Endothelial cell of hepatic sinusoid (primary cell): ENCODE results near the gene NEURL1B.
"Not testable (repeated sequence)": the region's sequence is repeated elsewhere in the genome, so short reads cannot be mapped to it uniquely, and the experiment has no call there.

Experiments used
- in situ Hi-C: cut with HindIII; loops from 2 replicates; pipeline ENCODE4 v1.10.0; 2017; ENCODE audit warnings: low sequenced_read_pairs

NEURL1B gene, protein sequence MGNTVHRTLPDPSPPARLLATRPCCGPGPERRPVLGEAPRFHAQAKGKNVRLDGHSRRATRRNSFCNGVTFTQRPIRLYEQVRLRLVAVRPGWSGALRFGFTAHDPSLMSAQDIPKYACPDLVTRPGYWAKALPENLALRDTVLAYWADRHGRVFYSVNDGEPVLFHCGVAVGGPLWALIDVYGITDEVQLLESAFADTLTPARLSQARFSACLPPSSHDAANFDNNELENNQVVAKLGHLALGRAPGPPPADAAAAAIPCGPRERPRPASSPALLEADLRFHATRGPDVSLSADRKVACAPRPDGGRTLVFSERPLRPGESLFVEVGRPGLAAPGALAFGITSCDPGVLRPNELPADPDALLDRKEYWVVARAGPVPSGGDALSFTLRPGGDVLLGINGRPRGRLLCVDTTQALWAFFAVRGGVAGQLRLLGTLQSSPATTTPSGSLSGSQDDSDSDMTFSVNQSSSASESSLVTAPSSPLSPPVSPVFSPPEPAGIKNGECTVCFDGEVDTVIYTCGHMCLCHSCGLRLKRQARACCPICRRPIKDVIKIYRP

DNA sequence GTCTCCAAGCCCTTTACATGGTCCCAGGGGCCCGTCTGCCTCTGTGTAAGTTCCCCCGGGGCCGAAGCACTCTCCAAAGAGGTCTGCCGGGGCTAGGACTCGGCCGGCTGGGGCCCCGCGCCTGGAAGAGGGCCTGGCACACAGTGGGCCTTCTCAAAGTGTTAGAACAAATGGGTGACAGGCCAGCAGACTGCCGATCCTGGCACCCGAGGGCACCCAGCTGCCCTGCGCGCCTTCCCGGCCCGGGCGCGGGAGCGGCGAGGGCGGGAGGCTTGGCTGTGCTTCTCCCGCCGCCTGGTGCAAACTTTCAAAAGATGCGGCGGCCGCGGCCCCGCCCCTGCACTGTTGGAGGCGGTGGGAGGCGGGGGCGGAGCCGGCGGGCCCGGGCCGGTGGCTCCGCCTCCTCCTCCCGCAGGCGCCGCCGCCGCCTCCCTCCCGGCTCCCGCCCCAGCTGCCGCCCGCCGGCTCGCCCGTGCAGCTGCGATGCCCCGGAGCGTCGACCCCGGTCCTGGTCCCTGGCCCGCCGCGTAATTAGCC, at the start of gene NEURL1B:
Gene NEURL1B, plus strand, starts transcription at position 442 of the 537 bp plus-strand sequence. CDS start 144 bp downstream, outside the sequence.
- in situ Hi-C loops, result loop anchor here (5.0 kb wide), 2 partner anchors 41 to 49 kb away; no protein-coding TSS in a partner anchor

DNA sequence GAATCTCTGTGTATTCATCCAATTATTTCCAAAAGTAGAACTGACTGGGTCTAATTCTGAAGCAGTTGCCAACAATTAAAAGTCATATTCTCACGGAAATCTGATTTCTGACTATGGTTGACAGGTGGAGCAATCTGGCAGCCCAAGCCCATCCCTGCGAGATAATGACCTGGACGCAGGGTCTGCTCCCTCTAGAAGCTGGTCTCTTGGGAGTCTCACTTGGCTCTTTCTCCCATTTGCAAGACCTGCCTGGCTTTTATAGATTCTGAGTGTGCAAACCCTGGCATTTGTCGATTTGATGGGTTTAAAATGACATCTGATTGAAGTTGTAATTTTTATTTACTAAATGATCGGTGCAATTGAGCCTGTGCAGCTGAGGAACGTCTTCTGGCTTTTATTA, 49.4 kb upstream of the NEURL1B start:
- in situ Hi-C loops, result loop anchor here (5.0 kb wide), 1 partner anchor 51 kb away; the partner anchor contains the start of gene NEURL1B

DNA sequence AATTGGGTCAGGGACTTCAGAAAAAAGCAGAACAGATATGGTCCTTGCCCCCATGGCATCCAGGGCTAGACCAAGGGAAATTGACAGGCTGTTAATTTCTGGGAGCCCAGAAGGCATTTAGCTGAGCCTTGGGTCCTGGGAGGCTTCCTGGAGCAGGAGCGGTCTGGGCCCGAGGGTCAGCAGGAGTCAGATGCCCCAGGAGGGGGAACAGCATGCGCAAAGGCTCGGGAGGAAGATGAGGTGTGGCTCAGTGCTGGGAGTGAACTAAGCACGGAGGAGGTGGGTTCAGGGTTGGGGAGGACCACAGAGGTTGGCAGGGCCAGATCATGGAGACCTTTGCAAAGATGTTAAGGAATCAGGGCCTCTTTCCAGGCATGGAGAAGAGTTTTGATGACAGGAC, 48.2 kb upstream of the NEURL1B start:
- in situ Hi-C loops, result loop anchor here (5.0 kb wide), 1 partner anchor 49 kb away; the partner anchor contains the start of gene NEURL1B

DNA sequence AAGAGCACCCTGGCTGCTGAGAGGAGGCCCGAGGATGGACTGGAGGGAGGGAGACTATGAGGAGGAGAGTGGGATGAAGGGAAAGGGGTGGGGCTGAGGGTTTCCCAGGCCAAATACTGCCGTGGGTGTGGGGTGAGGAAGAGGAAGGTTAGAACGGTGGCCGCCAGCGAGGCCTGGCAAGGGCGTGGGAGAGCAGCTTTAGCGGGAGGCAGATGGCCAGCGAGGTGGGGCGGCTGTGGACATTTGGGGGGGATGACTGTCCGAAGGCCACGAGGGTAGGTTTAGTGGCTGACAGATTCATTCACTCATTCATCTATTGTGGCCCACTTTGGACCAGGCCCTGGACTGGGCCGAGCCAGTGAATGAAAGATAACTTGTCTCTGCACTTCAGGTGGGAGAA, 47.8 kb upstream of the NEURL1B start:
- in situ Hi-C loops, result loop anchor here (5.0 kb wide), 1 partner anchor 49 kb away; the partner anchor contains the start of gene NEURL1B

DNA sequence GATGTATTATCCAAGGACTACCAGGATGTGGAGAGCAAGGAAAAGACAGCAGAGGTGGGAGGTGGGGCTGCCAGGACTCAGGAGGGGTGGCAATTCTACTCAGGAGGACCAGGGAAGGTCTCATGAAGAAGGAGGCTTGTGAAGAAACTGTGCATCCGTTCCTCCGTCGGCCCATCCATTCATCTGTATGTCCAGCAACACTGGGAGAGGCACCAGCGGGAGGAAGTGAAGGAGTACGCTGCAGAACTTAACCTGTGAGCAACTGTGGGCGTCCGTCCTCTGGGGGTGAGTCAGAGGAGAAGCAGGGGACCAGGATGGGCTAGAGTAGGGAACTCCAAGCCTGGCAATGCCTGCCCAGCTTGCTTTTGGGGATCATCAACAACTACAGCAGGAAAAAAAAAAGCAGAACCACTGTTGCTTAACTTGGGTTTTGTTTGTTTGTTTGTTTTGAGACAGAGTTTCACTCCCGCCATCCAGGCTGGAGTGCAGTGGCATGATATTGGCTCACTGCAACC, 47.3 kb upstream of the NEURL1B start:
- in situ Hi-C loops, result loop anchor here (5.0 kb wide), 1 partner anchor 49 kb away; the partner anchor contains the start of gene NEURL1B

DNA sequence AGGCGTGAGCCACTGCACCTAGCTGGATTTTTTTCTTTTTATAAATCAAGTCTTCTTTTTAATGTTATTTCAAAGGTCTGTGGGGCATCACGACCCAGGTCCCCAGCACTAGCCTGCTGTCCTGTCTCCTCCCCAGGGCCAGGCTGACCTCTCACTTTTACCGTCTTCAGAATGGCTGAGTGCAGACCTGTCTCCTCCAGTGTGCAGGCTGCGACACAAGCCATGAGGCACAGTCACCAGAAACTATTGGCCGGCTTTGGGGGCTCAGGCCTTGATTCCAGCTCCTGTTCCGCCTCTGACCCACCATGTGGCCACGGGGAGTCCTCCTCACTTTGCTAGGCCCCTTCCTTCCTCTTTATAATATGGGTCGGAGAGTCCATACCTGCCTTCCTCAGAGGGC, 46.6 kb upstream of the NEURL1B start:
- in situ Hi-C loops, result loop anchor here (5.0 kb wide), 1 partner anchor 48 kb away; the partner anchor contains the start of gene NEURL1B

DNA sequence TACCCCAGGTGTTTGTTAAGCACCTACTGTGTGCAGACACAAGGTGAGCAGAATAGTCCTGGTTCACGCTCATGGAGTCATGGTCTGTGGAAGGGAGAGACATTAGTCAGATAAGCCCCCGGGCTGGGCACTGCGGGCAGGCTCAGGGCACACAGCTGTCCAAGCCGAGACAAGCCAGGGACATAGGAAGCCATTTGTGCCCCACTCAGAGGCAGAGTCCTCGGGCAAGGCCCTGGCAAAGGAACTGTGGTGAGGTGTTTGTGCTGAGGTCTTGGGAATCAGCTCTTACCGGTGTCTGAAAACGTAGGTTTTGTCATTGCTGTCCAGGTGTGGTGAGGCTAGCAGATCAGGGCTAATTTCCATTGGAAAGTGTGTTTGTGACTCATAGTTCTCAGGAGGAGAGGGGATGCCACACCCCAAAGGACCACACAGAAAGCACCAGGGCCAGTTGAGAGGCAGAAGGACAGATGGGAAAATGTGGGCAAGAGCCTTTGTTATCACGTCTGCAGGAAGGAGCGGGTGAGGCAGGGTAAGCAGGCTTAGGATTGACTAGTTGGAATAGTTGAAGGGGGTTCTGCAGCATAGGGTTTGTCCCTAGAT, 46.1 kb upstream of the NEURL1B start:
- in situ Hi-C loops, result loop anchor here (5.0 kb wide), 1 partner anchor 47 kb away; the partner anchor contains the start of gene NEURL1B

DNA sequence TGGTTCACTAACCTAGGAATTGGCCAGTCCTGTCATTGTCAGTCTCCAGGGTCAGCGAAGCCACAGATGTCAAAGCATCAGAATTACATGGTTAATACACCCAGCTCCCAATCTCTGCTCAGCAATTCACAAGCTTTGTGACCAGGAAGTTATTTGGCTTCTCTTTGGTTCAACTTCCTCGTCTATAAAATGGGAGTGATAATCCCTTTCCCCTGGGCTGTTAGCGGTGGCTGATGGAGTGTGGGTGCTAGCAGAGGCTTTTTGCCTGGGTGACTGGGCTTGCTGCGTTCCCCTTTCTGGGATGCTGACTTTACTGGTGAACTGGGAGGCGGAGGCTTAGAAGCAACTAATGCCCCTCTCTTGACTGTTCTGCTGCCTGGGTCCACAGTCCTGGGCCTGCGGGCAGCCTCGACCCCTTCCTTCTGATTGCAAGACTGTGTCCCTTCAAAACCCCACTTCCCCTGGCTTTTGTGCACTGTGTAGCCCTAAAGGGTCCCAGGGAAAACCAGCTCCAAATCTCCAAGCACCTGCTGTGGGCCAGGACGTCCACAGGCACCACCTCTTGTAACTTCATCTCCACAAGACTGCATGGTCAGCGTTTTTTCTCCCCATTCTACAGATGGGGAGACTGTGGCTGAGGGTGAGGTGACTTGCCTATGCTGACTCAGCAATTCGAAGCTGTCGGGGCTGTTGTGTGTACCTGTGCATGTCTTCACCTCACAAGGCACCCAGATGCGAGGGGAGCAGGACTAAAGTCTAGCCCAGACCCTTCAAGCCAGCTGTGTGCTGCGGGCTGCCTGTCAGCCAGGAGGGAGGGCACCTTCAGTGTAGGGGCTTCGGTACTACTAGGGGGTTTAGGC, 45.2 kb upstream of the NEURL1B start:
- in situ Hi-C loops, result no loop called here

DNA sequence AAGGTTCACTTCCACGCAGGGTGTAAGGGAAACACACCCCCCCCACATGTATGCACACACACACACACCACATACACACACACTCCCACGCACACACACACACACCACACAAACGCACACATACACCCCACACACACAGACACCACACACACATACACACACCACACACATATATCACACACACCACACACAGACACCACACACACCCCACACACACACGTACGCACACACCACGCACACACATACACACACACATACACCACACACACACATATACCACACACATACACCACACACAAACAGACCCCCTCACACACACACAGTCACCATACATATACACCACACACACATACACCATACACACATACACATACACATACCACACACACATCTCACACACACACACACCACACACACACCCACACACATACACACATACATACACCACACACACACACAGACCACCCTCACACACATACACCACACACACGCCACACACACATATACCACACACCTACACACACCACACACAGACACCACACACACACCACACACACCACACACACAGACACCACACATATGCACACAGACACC, 44.3 kb upstream of the NEURL1B start:
- in situ Hi-C loops, result no loop called here

DNA sequence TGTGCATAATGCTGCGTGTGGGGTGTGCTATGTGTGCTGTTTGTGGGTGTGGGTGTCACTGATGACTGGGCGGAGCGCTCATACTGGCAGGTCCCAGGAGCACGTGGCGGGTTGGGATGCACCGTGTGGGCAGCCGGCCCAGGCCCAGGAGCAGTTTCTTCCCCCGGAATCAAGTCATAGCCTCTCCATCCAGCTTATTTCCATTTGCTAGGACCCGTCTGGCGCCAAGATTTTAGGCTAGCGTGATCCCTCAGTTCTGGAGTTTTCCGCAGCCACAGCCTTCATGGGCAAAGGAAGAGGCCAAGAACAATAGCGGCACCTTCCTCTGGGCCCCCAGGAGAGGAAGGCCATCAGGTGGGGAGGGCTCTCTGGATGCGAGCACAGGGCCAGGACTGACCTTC, 43.3 kb upstream of the NEURL1B start:
- in situ Hi-C loops, result no loop called here

DNA sequence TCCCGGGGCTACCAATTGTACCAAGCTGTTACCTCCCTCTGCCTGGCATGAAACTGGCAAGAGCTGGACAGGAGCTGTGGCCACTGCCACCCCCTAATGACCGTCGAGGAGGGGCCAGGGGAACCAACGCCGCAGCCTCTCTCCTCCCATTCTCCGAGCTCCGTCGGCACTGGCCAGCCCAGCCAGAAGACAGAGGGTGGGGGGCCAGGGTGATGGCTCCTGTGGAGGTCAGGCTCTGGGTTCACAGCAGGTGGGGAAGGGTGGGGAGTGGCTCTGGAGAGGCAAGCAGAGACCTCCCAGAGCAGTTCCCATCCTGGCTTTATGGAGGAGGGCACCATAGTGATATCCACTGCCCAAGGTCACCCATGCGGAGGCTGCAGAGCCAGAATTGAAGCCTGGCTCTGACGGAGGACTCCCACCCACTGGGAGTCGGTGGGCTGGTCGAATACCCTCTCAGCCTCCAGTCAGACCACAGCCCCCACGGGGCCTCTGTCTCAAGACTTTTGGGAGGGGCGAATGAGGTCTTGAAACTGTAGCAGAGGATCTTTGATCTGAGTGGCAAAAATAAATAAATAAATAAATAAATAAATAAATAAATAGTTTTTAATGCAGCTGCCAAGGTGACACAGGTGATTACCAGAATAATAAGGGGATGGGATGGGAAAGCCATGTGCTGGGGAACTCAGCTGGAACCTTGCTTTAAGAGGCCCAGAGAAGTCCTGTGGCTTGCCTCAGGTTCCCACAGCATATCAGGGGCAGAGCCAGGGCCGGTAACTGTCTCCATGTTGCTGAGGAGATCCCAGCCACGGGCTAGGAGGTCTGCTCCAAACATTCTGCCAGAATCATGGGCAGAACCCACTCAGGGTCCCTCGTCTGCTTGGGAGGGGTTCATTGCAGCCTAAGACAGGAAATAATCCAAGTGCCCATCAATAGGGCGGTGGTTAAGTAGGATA, 42.5 kb upstream of the NEURL1B start:
- in situ Hi-C loops, result no loop called here

DNA sequence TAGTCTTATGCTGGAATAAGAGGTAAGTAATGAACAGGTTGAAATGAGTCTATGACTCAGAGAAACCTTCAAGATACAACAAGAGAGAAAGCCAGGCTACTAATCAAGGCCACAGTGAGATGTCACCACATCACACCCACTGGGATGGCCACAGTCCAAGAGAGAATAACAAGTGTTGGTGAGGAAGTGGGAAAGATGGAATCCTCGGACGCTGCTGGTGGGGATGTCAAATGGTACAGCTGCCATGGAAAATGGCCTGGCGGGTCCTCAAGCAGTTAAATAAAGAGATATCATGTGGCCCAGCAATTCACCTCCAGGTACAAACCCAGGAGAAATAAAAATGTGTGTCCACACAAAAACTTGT, 41.9 kb upstream of the NEURL1B start:
- in situ Hi-C loops, result no loop called here

DNA sequence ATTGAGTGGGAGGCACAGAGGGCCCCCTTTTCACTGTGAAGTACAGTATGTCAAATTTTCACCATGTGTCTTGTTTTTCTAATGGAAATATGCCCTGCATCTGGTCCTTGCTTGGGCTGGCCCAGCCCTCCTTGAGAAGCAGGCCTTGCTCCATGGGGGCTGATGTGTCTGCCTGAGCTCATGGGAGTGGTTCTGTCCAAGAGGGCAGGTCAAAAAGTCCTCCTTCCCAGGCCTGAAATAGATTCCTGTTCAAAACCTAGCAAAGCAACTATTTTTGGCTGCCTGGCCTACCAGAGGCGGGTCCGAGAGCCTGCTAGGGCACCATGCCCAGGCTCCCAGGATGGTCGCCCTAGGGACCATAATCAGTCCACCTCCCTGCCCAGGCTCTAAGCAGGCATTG, 40.5 kb upstream of the NEURL1B start:
- in situ Hi-C loops, result no loop called here

DNA sequence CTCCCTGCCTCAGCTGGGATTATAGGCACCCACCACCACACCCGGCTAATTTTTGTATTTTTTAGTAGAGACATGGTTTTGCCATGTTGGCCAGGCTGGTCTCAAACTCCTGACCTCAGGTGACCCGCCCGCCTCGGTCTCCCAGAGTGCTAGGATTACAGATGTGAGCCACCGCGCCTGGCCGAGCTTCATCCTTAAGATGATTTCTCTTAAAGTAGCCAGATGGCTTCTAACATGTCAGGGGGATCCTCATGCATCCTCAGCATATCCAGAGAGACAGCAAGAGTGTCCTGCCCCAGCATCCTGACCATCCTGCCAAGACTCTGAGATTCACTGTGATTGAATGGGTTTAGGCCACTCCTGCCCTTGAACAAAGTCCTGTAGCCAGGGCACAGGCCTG, 39.5 kb upstream of the NEURL1B start:
- in situ Hi-C loops, result not testable (repeated sequence)

DNA sequence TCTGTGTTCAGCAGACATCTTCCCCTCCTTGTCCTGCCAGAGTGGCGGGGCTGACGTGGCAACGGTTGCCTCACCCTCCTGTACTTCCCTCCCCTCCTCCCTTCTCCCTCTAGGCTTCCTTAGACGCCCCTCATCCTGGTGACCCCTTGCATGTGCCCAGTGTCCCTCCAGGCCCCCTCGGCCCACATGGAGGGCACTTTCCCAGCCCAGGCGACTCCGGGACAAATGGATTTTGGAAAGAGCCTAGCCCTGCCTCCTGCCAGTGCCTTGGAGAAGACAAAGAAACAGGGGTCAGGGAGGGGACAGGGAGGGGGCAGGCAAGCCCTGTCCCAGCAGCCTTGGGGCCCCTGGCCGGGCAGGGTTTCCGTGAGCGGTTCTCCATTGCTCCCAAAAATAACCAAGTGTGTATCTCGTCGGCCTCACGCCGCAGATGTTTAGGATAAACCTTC, 38.3 kb upstream of the NEURL1B start:
- in situ Hi-C loops, result no loop called here

DNA sequence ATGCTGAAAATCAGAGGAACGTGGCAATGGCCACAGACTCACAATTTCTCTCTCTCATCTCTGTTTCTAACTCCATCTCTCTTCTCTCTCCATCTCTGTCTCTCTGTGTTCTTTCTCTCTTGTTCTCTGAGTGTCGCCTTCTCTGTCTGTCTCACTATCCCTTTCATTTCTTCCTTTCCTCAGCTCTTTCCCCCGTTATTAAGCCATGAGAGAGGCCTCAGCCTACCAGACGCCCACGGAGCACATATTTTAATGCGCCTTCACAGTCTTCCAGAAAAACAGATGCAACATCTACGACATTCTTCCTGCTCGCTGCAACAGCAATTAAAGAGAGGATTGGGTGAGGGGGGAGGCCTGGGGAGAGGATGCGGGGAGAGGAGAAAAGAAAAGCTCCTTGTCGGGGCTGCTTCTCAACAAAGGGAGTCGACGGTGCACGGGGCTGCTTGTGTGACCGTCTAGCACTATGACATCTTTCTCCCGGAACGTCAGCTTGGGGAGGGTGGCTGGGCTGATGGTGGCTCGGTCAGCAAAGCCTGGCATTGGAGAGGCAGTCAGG, 37.7 kb upstream of the NEURL1B start:
- in situ Hi-C loops, result no loop called here

DNA sequence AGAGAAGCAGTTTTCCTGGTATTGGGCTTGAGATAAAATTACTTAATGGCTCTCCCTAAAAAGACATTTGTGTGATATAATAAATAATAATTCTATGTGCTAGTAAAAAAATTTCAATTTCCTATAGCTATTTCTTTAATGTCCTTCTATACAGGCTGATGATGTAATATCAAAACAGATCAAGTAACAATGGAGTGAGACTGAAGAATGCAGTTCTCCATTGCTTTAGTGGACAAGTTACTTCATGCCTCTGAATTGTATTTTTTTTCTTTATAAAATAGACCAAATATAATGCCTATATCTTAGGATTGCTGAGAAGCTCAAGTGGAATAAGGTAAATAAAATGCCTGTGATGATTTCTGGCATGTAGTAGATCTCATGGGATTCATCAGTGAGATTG, 35.6 kb upstream of the NEURL1B start:
- in situ Hi-C loops, result no loop called here

DNA sequence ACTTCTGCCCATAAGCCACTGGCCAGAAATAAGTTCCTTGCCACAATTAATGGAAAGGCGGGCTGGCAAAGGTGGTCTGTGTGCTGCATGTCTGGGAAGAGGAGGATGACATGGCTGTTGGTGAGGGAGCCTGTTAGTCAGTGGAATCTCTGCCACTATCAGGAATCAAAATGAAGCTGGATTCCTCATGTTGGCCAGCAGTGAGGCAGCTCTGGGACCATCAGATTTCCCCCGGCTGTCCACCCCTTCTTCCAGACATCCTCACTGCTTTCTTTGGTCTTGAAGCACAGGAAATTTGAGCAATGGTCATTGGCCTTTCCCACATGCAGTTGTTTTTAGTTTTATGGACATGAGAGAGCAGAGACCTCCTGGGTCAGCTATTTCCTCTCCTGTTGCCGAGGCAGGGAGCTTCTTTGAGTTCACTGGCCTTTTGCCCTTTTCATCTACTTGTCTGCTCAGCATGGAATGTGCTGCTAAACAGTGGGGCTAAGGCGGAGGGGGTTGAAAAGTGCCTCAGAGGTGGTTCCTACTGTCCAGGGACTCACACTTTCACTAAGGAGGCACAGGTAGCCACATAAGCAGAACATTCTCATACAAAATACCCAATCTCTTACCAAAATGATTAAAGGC, 34.8 kb upstream of the NEURL1B start:
- in situ Hi-C loops, result no loop called here
